Measurements from ENCODE around the gene AKR1C1.
"Not testable (repeated sequence)": the region's sequence is repeated elsewhere in the genome, so short reads cannot be mapped to it uniquely, and the experiment has no call there.

The AKR1C1 gene

DNA sequence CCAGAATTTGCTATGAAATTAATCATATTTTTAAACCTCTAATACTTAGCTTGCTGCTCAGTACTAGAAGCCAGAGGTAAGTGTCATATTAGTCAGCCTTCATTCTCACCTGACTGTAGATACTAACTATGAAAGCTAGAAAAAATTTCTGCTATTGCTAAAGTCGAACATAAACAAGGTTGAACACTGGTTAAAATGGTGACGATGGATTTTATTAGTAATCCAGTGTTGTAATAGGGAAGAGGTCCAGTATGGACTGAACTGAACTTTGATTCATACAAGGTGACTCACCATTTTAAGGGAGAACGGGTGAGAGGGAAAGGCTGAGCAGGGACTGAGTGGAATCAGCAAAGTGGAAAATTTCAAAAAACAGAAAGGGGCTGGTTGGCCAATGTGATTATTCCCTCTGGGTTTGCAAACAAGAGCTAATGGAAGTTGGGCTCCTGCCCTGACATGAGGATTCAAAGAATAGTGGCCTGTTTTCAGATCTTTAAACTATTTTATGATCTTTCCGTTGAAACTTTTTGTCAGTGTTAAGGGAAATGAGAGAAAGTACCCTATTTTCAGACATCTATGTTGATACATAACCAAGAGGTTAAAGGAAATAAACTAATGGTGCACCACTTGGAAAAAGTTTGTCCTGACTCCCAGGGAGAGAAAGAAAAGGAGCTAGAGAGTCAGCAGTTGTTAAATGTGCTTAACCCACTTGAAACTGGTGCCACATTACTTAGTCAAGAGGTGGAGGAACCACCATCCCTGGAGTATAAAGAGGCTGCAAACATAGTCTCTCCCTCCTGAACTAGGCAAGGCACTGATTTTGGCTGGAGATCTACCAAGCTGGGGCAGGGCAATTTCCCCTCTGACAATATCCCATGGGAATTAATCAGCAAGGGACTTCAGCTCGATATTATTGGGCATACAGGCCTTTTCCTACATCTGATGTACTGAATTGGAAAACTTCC, 15.3 kb upstream of the AKR1C1 start:
- peak; percentile 86 for DNase-seq

- DNase-seq: not testable (repeated sequence)
Observed at GRCh38 chr10:4951512-4952162, 11.6 kb upstream of the AKR1C1 start.

DNA sequence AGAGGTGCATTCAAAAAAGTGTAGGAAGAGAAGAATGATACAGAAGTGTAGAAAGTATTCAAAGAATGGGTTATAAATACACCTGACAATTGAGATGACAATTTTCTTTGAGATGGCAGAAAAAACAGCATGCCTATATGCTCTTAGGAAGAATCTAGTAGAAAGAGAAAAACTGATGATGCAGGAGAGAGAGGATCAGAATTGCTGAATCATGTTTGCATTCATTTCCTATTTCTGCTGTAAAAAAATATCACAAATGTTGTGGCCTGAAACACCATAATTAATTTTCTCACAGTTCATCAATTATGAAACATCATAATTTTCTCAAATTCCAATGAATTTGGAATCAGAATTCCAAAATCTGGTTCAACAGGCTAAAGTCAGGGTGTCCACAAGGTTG, 9.8 kb upstream of the AKR1C1 start:
- DNase-seq: no peak

GRCh38 chr10:4956088-4956487, 7.1 kb upstream of the AKR1C1 start:
- DNase-seq: not testable (repeated sequence)

GRCh38 chr10:4956955-4957645, 6.1 kb upstream of the AKR1C1 start:
- DNase-seq: not testable (repeated sequence)

- not testable (repeated sequence) for DNase-seq
Observed at GRCh38 chr10:4961558-4961957, 1.7 kb upstream of the AKR1C1 start.

DNA sequence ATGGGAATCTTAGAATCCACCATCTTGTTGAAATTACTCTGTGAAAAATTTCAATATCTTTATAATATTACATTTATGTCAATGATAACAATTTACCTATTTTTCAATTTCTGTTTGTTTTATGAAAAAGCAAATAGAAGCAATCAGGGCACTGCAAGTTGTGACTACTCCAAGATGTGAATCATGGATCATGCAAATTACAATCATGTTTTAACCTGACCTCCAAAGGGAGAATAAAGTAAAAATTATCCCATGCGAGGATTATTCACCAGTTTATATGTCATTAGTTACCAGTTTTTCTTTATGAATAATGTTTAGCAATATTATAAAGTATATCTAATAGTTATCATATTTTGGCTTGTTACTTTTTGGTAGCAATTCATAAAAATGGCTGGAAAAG, 907 bp upstream of the AKR1C1 start:
- not testable (repeated sequence) for DNase-seq

- not testable (repeated sequence) for DNase-seq
Observed at GRCh38 chr10:4963815-4964154, 570 bp downstream of the AKR1C1 start.

GRCh38 chr10:4965763-4966162, 2.5 kb downstream of the AKR1C1 start:
- DNase-seq: not testable (repeated sequence)

DNA sequence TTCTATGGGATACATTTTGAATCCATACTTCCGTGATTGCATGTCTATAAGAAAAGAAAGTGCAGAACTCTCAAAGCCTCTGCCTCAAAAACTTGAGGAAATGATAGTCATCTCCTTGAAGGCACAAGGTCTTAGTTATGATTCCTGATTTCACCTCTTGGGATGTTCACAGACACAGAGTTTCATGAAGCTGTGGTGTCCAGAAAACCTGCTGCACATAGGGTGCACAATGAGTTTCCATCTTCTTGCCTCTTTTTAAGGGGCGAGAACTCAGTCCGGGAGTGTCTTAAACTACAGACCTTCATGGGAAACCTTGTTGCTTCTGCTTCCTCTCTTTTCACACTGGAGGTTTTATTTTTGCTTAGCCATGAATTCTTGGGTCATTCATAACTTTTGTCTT, 4.0 kb downstream of the AKR1C1 start:
- not testable (repeated sequence) for DNase-seq

- not testable (repeated sequence) for DNase-seq
Observed at GRCh38 chr10:4969289-4969688, 6.1 kb downstream of the AKR1C1 start.

GRCh38 chr10:4970362-4970761, 7.1 kb downstream of the AKR1C1 start:
- not testable (repeated sequence) for DNase-seq

DNA sequence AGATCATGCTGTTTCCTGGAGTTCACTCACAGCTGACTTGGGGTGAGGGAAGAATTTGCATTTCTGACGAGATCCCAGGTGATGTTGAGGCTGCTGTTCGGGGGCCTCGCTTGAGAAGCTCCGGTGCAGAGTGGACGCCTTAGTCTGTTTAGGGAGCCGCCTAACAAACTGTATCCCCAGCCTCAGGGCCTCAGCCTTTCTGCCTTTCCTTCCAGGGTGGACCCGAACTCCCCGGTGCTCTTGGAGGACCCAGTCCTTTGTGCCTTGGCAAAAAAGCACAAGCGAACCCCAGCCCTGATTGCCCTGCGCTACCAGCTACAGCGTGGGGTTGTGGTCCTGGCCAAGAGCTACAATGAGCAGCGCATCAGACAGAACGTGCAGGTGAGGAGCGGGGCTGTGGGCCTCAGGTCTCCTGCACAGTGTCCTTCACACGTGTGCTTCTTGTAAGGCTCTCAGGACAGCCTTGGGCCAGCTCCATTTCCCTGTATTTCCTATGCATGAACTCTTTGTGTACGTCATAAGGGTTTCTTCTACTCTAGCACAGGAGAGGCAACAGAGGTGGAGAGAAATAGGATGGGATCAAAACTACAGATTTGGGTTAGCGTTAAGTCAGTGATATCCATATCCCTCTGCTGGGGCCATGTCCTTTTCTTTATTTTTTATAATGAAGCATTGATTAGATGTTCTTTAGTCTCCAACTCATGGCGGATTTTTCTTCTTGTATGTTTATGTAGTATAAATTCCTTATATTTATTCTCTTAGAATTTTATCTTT, 9.3 kb downstream of the AKR1C1 start:
- not testable (repeated sequence) for DNase-seq

DNA sequence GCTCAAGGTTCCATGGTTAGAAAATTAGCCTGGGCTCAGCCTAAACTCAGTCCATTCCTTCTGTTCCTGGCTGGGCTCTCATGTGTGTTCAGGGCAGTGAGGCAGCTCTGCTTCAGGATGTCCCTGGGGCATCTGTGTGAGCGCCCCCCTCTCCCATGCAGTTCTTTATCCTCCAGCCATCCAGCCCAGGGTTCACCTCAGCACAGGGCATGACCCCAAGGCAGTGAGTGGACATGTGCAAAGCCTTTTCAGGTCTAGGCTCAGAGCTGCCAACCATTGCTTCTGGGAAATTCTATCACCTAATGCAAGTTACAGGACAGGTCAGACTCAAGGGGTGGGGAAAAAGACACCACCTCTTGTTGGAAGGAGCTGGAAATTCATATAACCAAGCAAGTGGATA, 10.1 kb downstream of the AKR1C1 start:
- not testable (repeated sequence) for DNase-seq

- not testable (repeated sequence) for DNase-seq
Observed at GRCh38 chr10:4974400-4974799, 11.2 kb downstream of the AKR1C1 start.

GRCh38 chr10:4977025-4977424, 13.8 kb downstream of the AKR1C1 start:
- no peak for DNase-seq

DNA sequence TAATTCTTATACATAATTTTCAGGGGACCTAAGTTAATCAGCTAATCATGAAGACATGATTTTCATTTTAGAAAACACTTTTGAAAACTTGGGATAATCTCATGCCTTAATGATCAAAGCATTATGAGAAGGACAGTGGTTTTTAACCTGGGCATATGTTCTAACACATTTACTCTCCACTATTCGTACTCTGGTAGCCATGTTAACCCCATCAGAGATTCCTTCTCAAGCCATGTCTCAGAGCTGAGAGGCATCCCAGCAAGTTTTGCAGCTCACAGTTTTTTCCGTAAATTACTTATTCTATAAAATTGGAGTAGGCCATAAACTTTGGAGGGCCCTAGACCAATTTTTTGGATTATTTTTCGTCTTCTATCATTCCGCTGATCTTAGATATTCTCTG, 15.7 kb downstream of the AKR1C1 start:
- DNase-seq: no peak

DNA sequence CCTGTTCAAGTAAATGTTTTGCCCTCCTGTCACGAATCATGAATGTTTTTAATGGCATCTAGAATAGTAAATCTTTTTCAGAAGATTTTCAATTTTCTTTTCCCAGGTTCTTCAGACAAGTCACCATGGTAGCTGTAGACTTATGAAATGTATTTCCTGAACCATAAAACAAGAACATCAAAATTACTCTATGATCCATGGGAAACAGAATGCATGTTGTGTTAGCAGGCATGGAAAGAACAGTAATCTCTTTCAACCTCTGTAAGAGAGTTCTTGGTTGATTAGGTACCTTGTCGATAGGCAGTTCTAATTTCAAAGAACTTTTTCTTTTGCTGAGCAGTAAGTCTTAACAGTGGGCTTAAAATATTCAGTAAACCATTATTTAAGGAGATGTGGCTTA, 17.6 kb downstream of the AKR1C1 start:
- no peak for DNase-seq

GRCh38 chr10:4981722-4982471, 18.7 kb downstream of the AKR1C1 start:
- DNase-seq: peak; percentile 5

DNA sequence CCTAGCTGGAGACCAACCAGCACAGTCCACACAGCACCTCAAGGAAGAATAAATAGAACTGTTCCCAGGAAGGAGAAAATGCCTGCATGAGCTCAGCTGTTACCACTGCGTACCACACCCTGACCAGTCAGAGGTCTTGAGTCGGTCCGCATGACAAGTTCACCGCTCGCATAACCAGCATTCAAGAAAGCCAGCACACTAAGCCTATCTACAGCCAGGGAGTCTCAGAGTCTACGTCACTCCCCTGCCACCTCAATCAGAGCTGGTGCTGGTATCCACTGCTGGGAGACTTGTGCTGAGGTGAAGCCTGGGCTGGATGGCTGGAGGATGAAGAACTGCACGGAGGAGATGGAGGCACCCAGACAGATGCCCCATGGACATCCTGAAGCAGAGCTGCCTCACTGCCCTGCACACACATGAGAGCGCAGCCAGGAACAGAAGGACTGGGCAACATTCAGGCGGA, 19.6 kb downstream of the AKR1C1 start:
- DNase-seq: no peak

DNA sequence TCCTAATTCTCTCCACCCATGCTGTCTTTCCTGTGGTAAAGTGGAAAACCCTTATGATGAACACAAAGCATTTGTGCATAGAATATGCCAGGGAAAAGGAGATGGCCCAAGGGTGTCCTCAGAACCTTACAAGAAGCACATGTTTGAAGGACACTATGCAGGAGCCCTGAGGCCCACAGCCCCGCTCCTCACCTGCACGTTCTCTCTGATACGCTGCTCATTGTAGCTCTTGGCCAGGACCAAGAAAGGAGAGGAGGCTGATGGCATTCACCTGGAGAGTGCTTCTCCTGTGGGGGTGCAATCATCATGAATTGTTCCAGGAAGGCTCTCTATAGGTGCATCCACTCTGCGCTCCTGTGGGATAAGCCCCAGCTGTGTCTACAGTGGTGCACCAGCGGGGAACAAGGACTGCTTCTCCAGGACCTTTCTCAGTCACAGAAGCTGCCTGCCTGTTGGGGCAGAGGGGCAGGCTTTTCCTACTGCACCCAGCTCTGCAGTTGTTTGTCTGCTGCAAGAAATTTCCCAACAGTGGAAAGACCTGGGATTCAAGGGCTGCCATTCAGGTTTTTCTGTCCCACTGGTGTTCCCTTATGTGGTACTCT, 20.5 kb downstream of the AKR1C1 start:
- no peak for DNase-seq

Data from EL (cell line).